Pancreas (tissue), 10 donors: ENCODE data around the gene LNX1. TPM values are rescaled to one million over a fixed set of nuclear protein-coding genes. Genes with fewer than 3 reads are reported as not detected.
"Not testable (repeated sequence)": the region's sequence is repeated elsewhere in the genome, so short reads cannot be mapped to it uniquely, and the experiment has no call there.

Experiments used
- ATAC-seq, 4 donors: fragments of 200-7000 bp; cut with Tn5 transposase; one replicate each; pipeline versions ENCODE4 v1.8.0 to v1.9.1; 2020; ENCODE audit warnings: mild to moderate bottlenecking in 4 of 4, moderate library complexity in 4 of 4
- DNase-seq, 6 donors: peaks; one replicate each; pipeline ENCODE4 v3.0.0-alpha.2; 2020
- FAIRE-seq: peaks from 2 replicates; lab custom pipeline; 2012; peaks lifted over from hg19 to GRCh38; lab: Jason Lieb, UNC
- H3K27ac ChIP-seq, 4 donors: fragments of 200-600 bp; sonication (generic); 1 replicate in 3 of 4; 2 replicates in 1 of 4; pipeline versions ENCODE4 v1.5.0 to v1.8.0; 2020
- H3K27me3 ChIP-seq, 4 donors: fragments of 200-600 bp; one replicate each; pipeline ENCODE4 v1.8.0; 2021
- H3K36me3 ChIP-seq, 3 donors: fragments of 200-600 bp; sonication (generic) in 1 of 3; one replicate each; pipeline versions ENCODE4 v1.5.0 to v1.8.0; 2020 to 2021
- H3K4me1 ChIP-seq, 3 donors: fragments of 200-600 bp; one replicate each; pipeline ENCODE4 v1.8.0; 2021
- H3K4me3 ChIP-seq, 4 donors: fragments of 200-600 bp; sonication (generic) in 2 of 4; one replicate each; pipeline versions ENCODE4 v1.5.0 to v1.8.0; 2020 to 2021
- H3K9me3 ChIP-seq, 4 donors: fragments of 200-600 bp; one replicate each; pipeline ENCODE4 v1.8.0; 2021
- WGBS, 2 donors: extraction: QIAGEN DNeasy Blood & Tissue Kit; methylation state at CpG; one replicate each; pipeline ENCODE4 v1.1.7; 2013; 5-methylcytosine and 5-hydroxymethylcytosine counted together
- intact Hi-C, 3 donors: fragments of 100-400 bp; cut with DNase I; formaldehyde crosslinking; loops; one replicate each; pipeline versions ENCODE4 v1.11.1 to v1.14.2; 2022
- polyA plus RNA-seq, 2 donors: library from polyadenylated mRNA; stranded (reverse); fragments of 200-250 nt; gene quantifications; one replicate each; pipeline ENCODE4 v1.2.3, GENCODE V29; 2013
- total RNA-seq, 6 donors: library from RNA; stranded (reverse); fragmentation: NEBNext Ultra II Directional in 4 of 6; extraction: Animal tissue kit (Norgen Biotek cat#: 25700) in 4 of 6; gene quantifications; one replicate each; pipeline versions ENCODE4 v1.2.1 to v1.2.4, GENCODE V29; 2021 to 2023
- TF ChIP-seq, protein P1 (sequence below), 4 donors: fragments of 200-600 bp; sonication (generic) in 3 of 4; IDR thresholded peaks; one replicate each; pipeline versions ENCODE4 v1.5.0 to v1.8.0; 2021; ENCODE audit warnings: antibody characterized with exemption in 4 of 4
- donor health status: healthy with polysubstance abuse.
- donor health status: DM: no; HTN: no; CAD: no; lungs with moderate emphysema.
- donor health status: DM: no; HTN: no; CAD: no.
- donor health status: control.
- donor health status: control.
- donor health status: Bipolar disorder and iron deficiency.
- donor health status: DM: yes; HTN: yes; CAD: no.
- donor health status: DM: no; HTN: no; CAD: no.
- donor health status: DM: no; HTN: no; CAD: no.
- donor health status: DM: yes; HTN: yes; CAD: no.

Gene LNX1
- total and polyA plus RNA-seq, 8 donors, result 6.1 to 18.6 (median 15.0) TPM

DNA sequence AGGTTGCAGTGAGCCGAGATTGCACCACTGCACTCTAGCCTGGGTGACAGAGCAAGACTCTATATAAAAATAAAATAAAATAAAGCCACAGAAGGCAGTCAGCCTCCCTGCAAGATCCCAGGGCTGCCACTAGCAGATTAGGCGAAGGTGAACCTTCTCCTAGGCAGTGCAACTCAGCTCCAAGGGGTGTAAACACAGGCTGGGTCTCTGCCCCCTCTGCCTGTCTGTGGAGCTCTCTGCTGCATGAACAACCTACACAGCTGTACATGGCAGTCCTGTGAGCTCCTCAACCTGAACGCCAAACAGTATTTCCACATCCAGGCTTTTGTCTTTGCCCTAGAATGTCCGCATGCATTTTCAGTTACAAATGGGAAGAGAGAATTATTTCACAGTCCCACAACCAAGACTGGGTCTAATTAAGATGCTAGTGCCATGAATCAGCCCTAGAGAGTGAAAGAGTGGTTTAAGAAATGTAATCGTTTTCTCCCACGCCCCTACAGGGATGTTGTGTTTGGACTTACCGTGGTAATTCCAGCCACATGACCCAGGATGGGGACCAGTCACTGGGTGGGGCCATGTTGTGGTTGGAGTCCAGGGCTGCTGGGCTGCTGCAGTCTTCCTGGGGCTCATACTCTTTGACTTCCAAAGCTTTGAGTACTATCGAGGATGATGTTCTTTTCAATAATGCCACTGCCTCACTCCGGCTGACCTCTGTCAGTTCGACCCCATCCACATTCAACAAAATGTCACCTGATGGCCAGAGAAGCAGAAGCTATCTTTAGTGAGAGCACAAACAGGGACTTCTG lies 114.9 kb downstream of the LNX1 start:
- Histone ChIP-seq H3K9me3 (no peaks in the 10 kb centered on the region), H3K36me3 (peaks cover 0 to 48% (median 0%) of the 10 kb centered on the region in 3 donors), H3K4me3 (no peak overlapping the region), H3K27ac (no peak overlapping the region), H3K27me3 (no peaks in the 10 kb centered on the region), H3K4me1 (peaks cover 0 to 2% (median 0%) of the 10 kb centered on the region in 3 donors)
- TF ChIP-seq, protein P1, sequence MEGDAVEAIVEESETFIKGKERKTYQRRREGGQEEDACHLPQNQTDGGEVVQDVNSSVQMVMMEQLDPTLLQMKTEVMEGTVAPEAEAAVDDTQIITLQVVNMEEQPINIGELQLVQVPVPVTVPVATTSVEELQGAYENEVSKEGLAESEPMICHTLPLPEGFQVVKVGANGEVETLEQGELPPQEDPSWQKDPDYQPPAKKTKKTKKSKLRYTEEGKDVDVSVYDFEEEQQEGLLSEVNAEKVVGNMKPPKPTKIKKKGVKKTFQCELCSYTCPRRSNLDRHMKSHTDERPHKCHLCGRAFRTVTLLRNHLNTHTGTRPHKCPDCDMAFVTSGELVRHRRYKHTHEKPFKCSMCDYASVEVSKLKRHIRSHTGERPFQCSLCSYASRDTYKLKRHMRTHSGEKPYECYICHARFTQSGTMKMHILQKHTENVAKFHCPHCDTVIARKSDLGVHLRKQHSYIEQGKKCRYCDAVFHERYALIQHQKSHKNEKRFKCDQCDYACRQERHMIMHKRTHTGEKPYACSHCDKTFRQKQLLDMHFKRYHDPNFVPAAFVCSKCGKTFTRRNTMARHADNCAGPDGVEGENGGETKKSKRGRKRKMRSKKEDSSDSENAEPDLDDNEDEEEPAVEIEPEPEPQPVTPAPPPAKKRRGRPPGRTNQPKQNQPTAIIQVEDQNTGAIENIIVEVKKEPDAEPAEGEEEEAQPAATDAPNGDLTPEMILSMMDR (IDR thresholded peaks at IDR 0.05), result no peak
- intact Hi-C loops, result no loop called here
- WGBS, 2 donors, result 90 to 93% methylated on average over 10 of the region's 10 CpGs
- no peak for FAIRE-seq
- DNase-seq, result no peak
- ATAC-seq, result peak in 2 of 4 donors; percentile 47 to 65

DNA sequence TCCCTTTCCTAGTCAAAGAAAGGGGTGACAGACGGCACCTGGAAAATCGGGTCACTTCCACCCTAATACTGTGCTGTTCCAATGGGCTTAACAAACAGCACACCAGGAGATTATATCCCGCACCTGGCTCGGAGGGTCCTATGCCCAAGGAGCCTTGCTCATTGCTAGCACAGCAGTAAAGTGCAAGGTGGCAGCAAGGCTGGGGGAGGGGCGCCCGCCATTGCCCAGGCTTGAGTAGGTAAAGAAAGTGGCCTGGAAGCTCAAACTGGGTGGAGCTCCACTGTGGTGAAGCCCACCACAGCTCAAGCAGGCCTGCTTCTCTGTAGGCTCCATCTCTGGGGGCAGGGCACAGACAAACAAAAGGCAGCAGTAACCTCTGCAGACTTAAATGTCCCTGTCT lies 124.7 kb downstream of the LNX1 start:
- FAIRE-seq, result not testable (repeated sequence)

DNA sequence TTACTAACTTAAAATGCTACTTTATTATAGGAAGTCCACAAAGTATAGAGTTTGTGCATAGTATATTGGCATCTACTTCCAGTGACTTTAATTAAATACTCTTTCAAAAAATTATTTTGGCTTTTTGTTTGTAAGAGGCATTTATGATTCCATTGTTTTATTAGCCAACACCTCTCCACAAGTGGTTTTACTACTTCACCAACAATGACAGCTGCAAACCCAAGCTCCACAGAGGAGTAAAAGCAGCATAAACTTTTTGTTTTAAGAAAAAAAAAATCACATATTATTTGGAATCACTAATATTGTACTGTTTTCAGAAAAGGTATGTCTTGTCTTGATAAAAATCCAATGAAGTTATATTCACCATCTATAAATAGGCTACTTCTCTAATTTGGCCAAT lies 125.4 kb downstream of the LNX1 start:
- DNase-seq (no peak), ATAC-seq (no peak), FAIRE-seq (no peak)
- H3K4me3 ChIP-seq, result no peak overlapping the region
- H3K9me3 ChIP-seq, result no peaks in the 10 kb centered on the region
- no peaks in the 10 kb centered on the region for H3K27me3 ChIP-seq
- intact Hi-C loops, result no loop called here
- TF ChIP-seq, protein P1 (IDR thresholded peaks at IDR 0.05), result no peak
- H3K27ac ChIP-seq, result no peak overlapping the region
- peaks cover 0 to 17% (median 9%) of the 10 kb centered on the region in 3 donors for H3K4me1 ChIP-seq
- H3K36me3 ChIP-seq, result peaks cover 0 to 6% (median 0%) of the 10 kb centered on the region in 3 donors

More for the DNA sequence above, 124.7 kb downstream of the LNX1 start:
- H3K27me3 ChIP-seq, H3K9me3 ChIP-seq, H3K27ac ChIP-seq, H3K36me3 ChIP-seq, intact Hi-C loops, H3K4me3 ChIP-seq, ATAC-seq: not testable (repeated sequence)
- peaks cover 0 to 16% (median 9%) of the 10 kb centered on the region in 3 donors for H3K4me1 ChIP-seq
- peak in 1 of 6 donors; percentile 25 for DNase-seq
- WGBS, 2 donors, result 97 to 99% methylated on average over 6 of the region's 6 CpGs

DNA sequence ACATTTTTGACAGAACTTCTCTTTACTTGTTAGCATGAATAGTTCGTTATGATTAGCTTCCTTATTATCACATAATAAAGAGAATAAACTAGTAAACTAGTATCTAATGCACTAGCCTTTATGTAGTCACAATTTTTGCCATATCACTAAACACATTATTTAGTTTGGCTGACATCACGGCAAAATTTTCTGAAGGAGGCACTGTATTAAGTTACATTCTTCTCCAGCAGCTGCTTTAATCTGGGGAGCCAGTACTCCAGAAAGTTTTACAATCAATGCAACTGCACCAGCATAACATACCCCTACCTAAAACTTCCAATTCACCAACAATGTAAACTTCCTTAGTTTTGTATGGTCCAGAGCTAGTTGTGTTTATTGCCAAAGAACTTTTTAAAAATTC lies 126.0 kb downstream of the LNX1 start:
- ATAC-seq, result peak; percentile 52 to 72 (median 66)
- H3K9me3 ChIP-seq, result no peaks in the 10 kb centered on the region
- H3K4me1 ChIP-seq, result peaks cover 0 to 17% (median 9%) of the 10 kb centered on the region in 3 donors
- TF ChIP-seq, protein P1 (IDR thresholded peaks at IDR 0.05), result no peak
- no peaks in the 10 kb centered on the region for H3K27me3 ChIP-seq
- H3K36me3 ChIP-seq, result peaks cover 0 to 6% (median 0%) of the 10 kb centered on the region in 3 donors
- intact Hi-C loops, result no loop called here
- H3K4me3 ChIP-seq, result no peak overlapping the region
- FAIRE-seq, result no peak
- no peak for DNase-seq
- 40 to 42% methylated on average over 2 of the region's 2 CpGs for WGBS, 2 donors
- H3K27ac ChIP-seq, result no peak overlapping the region

DNA sequence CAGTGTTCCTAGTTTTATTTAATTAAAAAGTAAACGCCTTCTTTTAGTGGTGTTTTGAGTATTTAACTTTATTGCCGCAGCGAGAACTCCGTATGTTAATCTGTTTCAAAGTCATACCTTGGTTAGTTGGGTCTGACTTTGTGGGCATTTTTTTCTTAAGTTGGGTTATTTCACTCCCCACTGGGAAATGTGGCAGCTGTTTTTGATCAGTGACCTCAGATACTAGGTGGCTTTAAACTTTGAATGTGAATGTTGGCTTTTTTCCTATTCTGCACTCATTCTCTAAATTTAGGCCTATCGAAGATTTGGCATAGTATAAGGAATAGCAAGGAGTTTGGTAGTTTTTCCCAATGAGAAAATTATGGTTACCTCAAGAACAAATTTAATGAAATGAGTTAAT lies 127.9 kb downstream of the LNX1 start:
- TF ChIP-seq, protein P1 (IDR thresholded peaks at IDR 0.05), result no peak
- H3K9me3 ChIP-seq, result no peaks in the 10 kb centered on the region
- intact Hi-C loops, result no loop called here
- H3K4me3 ChIP-seq, result no peak overlapping the region
- H3K27ac ChIP-seq, result peak overlapping the region in 2 of 4 donors; percentile 15 to 46
- peaks cover 7 to 24% (median 9%) of the 10 kb centered on the region in 3 donors for H3K4me1 ChIP-seq
- peak in 4 of 6 donors; percentile 21 to 79 (median 60) for DNase-seq
- 40 to 49% methylated on average over 5 of the region's 5 CpGs for WGBS, 2 donors
- no peaks in the 10 kb centered on the region for H3K27me3 ChIP-seq
- H3K36me3 ChIP-seq, result peaks cover 0 to 6% (median 0%) of the 10 kb centered on the region in 3 donors
- no peak for FAIRE-seq
- ATAC-seq, result peak; percentile 79 to 89 (median 84)
